ENCODE results near the gene GET4.
"Not testable (repeated sequence)": the region's sequence is repeated elsewhere in the genome, so short reads cannot be mapped to it uniquely, and the experiment has no call there.

The GET4 gene

GRCh38 chr7:937856-938484 lies 61.6 kb downstream of the GET4 start:
- no peak overlapping the region for H3K27ac ChIP-seq
- TF ChIP-seq CTCF (IDR thresholded peaks at IDR 0.05): no peak
- no peak for TF ChIP-seq ZFX (IDR thresholded peaks at IDR 0.05; ENCODE audit: borderline replicate concordance)

- no peak overlapping the region for H3K27ac ChIP-seq
- no peak for TF ChIP-seq ZFX (IDR thresholded peaks at IDR 0.05; ENCODE audit: borderline replicate concordance)
Measured at GRCh38 chr7:938546-939185, 62.3 kb downstream of the GET4 start.

GRCh38 chr7:939843-940242 lies 63.5 kb downstream of the GET4 start:
- no peak for TF ChIP-seq CTCF (IDR thresholded peaks at IDR 0.05)
- no peak for TF ChIP-seq ZFX (IDR thresholded peaks at IDR 0.05; ENCODE audit: borderline replicate concordance)
- no peak overlapping the region for H3K27ac ChIP-seq

- no peak overlapping the region for H3K27ac ChIP-seq
- TF ChIP-seq CTCF (IDR thresholded peaks at IDR 0.05) (no peak), ZFX (IDR thresholded peaks at IDR 0.05; ENCODE audit: borderline replicate concordance) (no peak)
Measured at GRCh38 chr7:940599-941408, 64.5 kb downstream of the GET4 start.

- not testable (repeated sequence) for H3K27ac ChIP-seq
Measured at GRCh38 chr7:943793-944192, 67.4 kb downstream of the GET4 start.

- no peak overlapping the region for H3K27ac ChIP-seq
- TF ChIP-seq ZFX (IDR thresholded peaks at IDR 0.05; ENCODE audit: borderline replicate concordance): no peak
- no peak for TF ChIP-seq CTCF (IDR thresholded peaks at IDR 0.05)
Measured at GRCh38 chr7:944744-945143, 68.4 kb downstream of the GET4 start.

- no peak overlapping the region for H3K27ac ChIP-seq
- TF ChIP-seq ZFX (IDR thresholded peaks at IDR 0.05; ENCODE audit: borderline replicate concordance) (no peak), CTCF (IDR thresholded peaks at IDR 0.05) (no peak)
Measured at GRCh38 chr7:945147-945555, 68.8 kb downstream of the GET4 start.

- H3K27ac ChIP-seq: no peak overlapping the region
- TF ChIP-seq CTCF (IDR thresholded peaks at IDR 0.05) (no peak), ZFX (IDR thresholded peaks at IDR 0.05; ENCODE audit: borderline replicate concordance) (no peak)
Measured at GRCh38 chr7:945556-946255, 69.4 kb downstream of the GET4 start.

Measured in 22Rv1 (cell line).